Karpas-422 (cell line): ENCODE results near the gene TNFAIP3. TPM values are rescaled to one million over a fixed set of nuclear protein-coding genes. Genes with fewer than 3 reads are reported as not detected.

Experiments
- DNase-seq: peaks from one replicate; pipeline ENCODE4 v3.0.0-alpha.2; 2015
- H2AFZ ChIP-seq: fragments of 200-600 bp; sonication (generic); 2 replicates; pipeline ENCODE4 v1.6.1; 2014; ENCODE audit warnings: antibody characterized with exemption, low read length, mixed read lengths
- H3K27ac ChIP-seq: fragments of 200-600 bp; sonication (generic); 2 replicates; pipeline ENCODE4 v1.5.1; 2014; ENCODE audit warnings: mild to moderate bottlenecking, low read length, moderate library complexity
- H3K27me3 ChIP-seq: fragments of 200-600 bp; sonication (generic); 2 replicates; pipeline ENCODE4 v1.6.1; 2014; ENCODE audit warnings: low read length, mixed read lengths
- H3K36me3 ChIP-seq: fragments of 200-600 bp; sonication (generic); 2 replicates; pipeline ENCODE4 v1.6.1; 2014; ENCODE audit warnings: low read length, mixed read lengths; ENCODE audit not compliant: insufficient read depth
- H3K4me1 ChIP-seq: fragments of 200-600 bp; sonication (generic); 2 replicates; pipeline ENCODE4 v1.6.1; 2014; ENCODE audit warnings: mild to moderate bottlenecking, low read length, mixed read lengths
- H3K4me2 ChIP-seq: fragments of 200-600 bp; sonication (generic); 2 replicates; pipeline ENCODE4 v1.6.1; 2014; ENCODE audit warnings: low read length, low read depth, mild to moderate bottlenecking; ENCODE audit not compliant: poor library complexity, severe bottlenecking
- H3K4me3 ChIP-seq: fragments of 200-600 bp; sonication (generic); 2 replicates; pipeline ENCODE4 v1.5.1; 2014; ENCODE audit warnings: mild to moderate bottlenecking, antibody characterized with exemption, low read length, mixed read lengths
- H3K79me2 ChIP-seq: fragments of 200-600 bp; sonication (generic); 2 replicates; pipeline ENCODE4 v1.6.1; 2014; ENCODE audit warnings: mild to moderate bottlenecking, low read length, mixed read lengths
- H3K9ac ChIP-seq: fragments of 200-600 bp; sonication (generic); 2 replicates; pipeline ENCODE4 v1.6.0; 2014; ENCODE audit warnings: low read length
- H3K9me2 ChIP-seq: fragments of 200-600 bp; sonication (generic), shearing (Covaris generic); replicated peaks from 2 replicates; pipeline ENCODE4 v1.6.0; 2014; ENCODE audit warnings: mild to moderate bottlenecking, low read length, moderate library complexity; ENCODE audit not compliant: insufficient read depth
- H3K9me3 ChIP-seq: fragments of 300-700, 200-600 bp; sonication (generic); 2 replicates; pipeline ENCODE4 v1.6.1; 2014; ENCODE audit warnings: low read length, mixed read lengths
- H4K20me1 ChIP-seq: fragments of 200-600 bp; sonication (generic); 2 replicates; pipeline ENCODE4 v1.6.1; 2014; ENCODE audit warnings: mild to moderate bottlenecking, antibody characterized with exemption, low read length, low read depth; ENCODE audit not compliant: insufficient read depth
- total RNA-seq: library from RNA; depleted of rRNA; stranded (reverse); fragments of >200 nt; shearing (Covaris generic); gene quantifications from 2 replicates; pipeline ENCODE4 v1.2.3, GENCODE V29; 2014; ENCODE audit warnings: low replicate concordance

Gene TNFAIP3
- total RNA-seq, 1 experiment from 2014 or later, result 0.75 TPM

- Histone ChIP-seq H3K9me2 (no peaks in the 10 kb centered on the region), H3K79me2 (no peaks in the 10 kb centered on the region), H3K36me3 (no peaks in the 10 kb centered on the region), H3K4me1 (peaks cover 7% of the 10 kb centered on the region; the same call in 1 of the 2 replicates), H3K27ac (no peak overlapping the region), H3K27me3 (no peaks in the 10 kb centered on the region), H3K4me3 (no peak overlapping the region), H2AFZ (no peak overlapping the region), H4K20me1 (no peaks in the 10 kb centered on the region), H3K9ac (no peak overlapping the region), H3K4me2 (no peak overlapping the region), H3K9me3 (no peaks in the 10 kb centered on the region)
- no peak for DNase-seq
Observed at GRCh38 chr6:137824896-137825295, 42.2 kb upstream of the TNFAIP3 start.

GRCh38 chr6:137827411-137827940 lies 39.6 kb upstream of the TNFAIP3 start:
- Histone ChIP-seq H3K4me2 (no peak overlapping the region), H3K4me1 (peaks cover 7% of the 10 kb centered on the region; the same call in 1 of the 2 replicates), H4K20me1 (no peaks in the 10 kb centered on the region), H3K79me2 (no peaks in the 10 kb centered on the region), H3K9me2 (no peaks in the 10 kb centered on the region), H3K9ac (no peak overlapping the region), H3K36me3 (no peaks in the 10 kb centered on the region), H3K9me3 (no peaks in the 10 kb centered on the region), H3K27me3 (no peaks in the 10 kb centered on the region), H3K27ac (no peak overlapping the region), H3K4me3 (no peak overlapping the region), H2AFZ (no peak overlapping the region)
- no peak for DNase-seq

- H3K79me2 ChIP-seq, result no peaks in the 10 kb centered on the region
- H3K9me3 ChIP-seq, result no peaks in the 10 kb centered on the region
- H3K9me2 ChIP-seq, result no peaks in the 10 kb centered on the region
- no peak overlapping the region for H3K4me2 ChIP-seq
- H3K36me3 ChIP-seq, result no peaks in the 10 kb centered on the region
- DNase-seq, result no peak
- no peak overlapping the region for H3K9ac ChIP-seq
- no peak overlapping the region for H3K27ac ChIP-seq
- H3K4me1 ChIP-seq, result peaks cover 7% of the 10 kb centered on the region; the same call in 1 of the 2 replicates
- no peaks in the 10 kb centered on the region for H4K20me1 ChIP-seq
- no peak overlapping the region for H3K4me3 ChIP-seq
- no peaks in the 10 kb centered on the region for H3K27me3 ChIP-seq
- no peak overlapping the region for H2AFZ ChIP-seq
Observed at GRCh38 chr6:137827977-137828810, 38.9 kb upstream of the TNFAIP3 start.

- H3K4me2 ChIP-seq, result no peak overlapping the region
- no peak overlapping the region for H3K9ac ChIP-seq
- H3K9me3 ChIP-seq, result no peaks in the 10 kb centered on the region
- H3K27ac ChIP-seq, result no peak overlapping the region
- H4K20me1 ChIP-seq, result no peaks in the 10 kb centered on the region
- H2AFZ ChIP-seq, result no peak overlapping the region
- H3K4me3 ChIP-seq, result no peak overlapping the region
- no peaks in the 10 kb centered on the region for H3K9me2 ChIP-seq
- H3K79me2 ChIP-seq, result no peaks in the 10 kb centered on the region
- no peaks in the 10 kb centered on the region for H3K36me3 ChIP-seq
- no peak for DNase-seq
- H3K27me3 ChIP-seq, result no peaks in the 10 kb centered on the region
- H3K4me1 ChIP-seq, result peaks cover 7% of the 10 kb centered on the region; the same call in 1 of the 2 replicates
Observed at GRCh38 chr6:137829641-137830083, 37.4 kb upstream of the TNFAIP3 start.

- Histone ChIP-seq H3K27me3 (no peaks in the 10 kb centered on the region), H3K9me3 (no peaks in the 10 kb centered on the region), H3K4me1 (peaks cover 7% of the 10 kb centered on the region; the same call in 1 of the 2 replicates), H2AFZ (no peak overlapping the region), H3K9me2 (no peaks in the 10 kb centered on the region), H3K9ac (no peak overlapping the region), H3K36me3 (no peaks in the 10 kb centered on the region), H4K20me1 (no peaks in the 10 kb centered on the region), H3K4me3 (no peak overlapping the region), H3K79me2 (no peaks in the 10 kb centered on the region), H3K4me2 (no peak overlapping the region), H3K27ac (no peak overlapping the region)
- no peak for DNase-seq
Observed at GRCh38 chr6:137830511-137830911, 36.5 kb upstream of the TNFAIP3 start.

GRCh38 chr6:137832110-137832509 lies 34.9 kb upstream of the TNFAIP3 start:
- no peaks in the 10 kb centered on the region for H3K36me3 ChIP-seq
- no peaks in the 10 kb centered on the region for H3K9me2 ChIP-seq
- no peaks in the 10 kb centered on the region for H4K20me1 ChIP-seq
- H3K4me2 ChIP-seq, result no peak overlapping the region
- no peak overlapping the region for H3K4me3 ChIP-seq
- no peak overlapping the region for H3K27ac ChIP-seq
- H3K9me3 ChIP-seq, result no peaks in the 10 kb centered on the region
- H3K27me3 ChIP-seq, result no peaks in the 10 kb centered on the region
- peaks cover 7% of the 10 kb centered on the region; the same call in 1 of the 2 replicates for H3K4me1 ChIP-seq
- H3K9ac ChIP-seq, result no peak overlapping the region
- no peak for DNase-seq
- H2AFZ ChIP-seq, result no peak overlapping the region
- no peaks in the 10 kb centered on the region for H3K79me2 ChIP-seq

GRCh38 chr6:137834508-137834907 lies 32.6 kb upstream of the TNFAIP3 start:
- Histone ChIP-seq H3K27me3 (no peaks in the 10 kb centered on the region), H3K9me3 (no peaks in the 10 kb centered on the region), H3K9me2 (no peaks in the 10 kb centered on the region), H3K79me2 (no peaks in the 10 kb centered on the region), H3K36me3 (no peaks in the 10 kb centered on the region), H3K4me3 (no peak overlapping the region), H4K20me1 (no peaks in the 10 kb centered on the region), H3K4me2 (no peak overlapping the region), H3K4me1 (no peaks in the 10 kb centered on the region), H3K9ac (no peak overlapping the region), H2AFZ (no peak overlapping the region), H3K27ac (no peak overlapping the region)
- DNase-seq, result no peak

GRCh38 chr6:137836788-137837187 lies 30.3 kb upstream of the TNFAIP3 start:
- Histone ChIP-seq H3K4me3 (no peak overlapping the region), H3K4me2 (no peak overlapping the region), H3K9me2 (no peaks in the 10 kb centered on the region), H3K4me1 (no peaks in the 10 kb centered on the region), H2AFZ (no peak overlapping the region), H3K27ac (no peak overlapping the region), H3K79me2 (no peaks in the 10 kb centered on the region), H3K27me3 (no peaks in the 10 kb centered on the region), H4K20me1 (no peaks in the 10 kb centered on the region), H3K9me3 (no peaks in the 10 kb centered on the region), H3K9ac (no peak overlapping the region), H3K36me3 (no peaks in the 10 kb centered on the region)
- DNase-seq, result no peak
